K562 (cell line): ENCODE data around the gene MEF2B. TPM values are rescaled to one million over a fixed set of nuclear protein-coding genes. Genes with fewer than 3 reads are reported as not detected.

ENCODE experiments used
- ATAC-seq: fragments of 200-7000 bp; cut with Tn5 transposase; 3 replicates; pipeline ENCODE4 v1.9.1; 2020; ENCODE audit warnings: moderate library complexity
- BruUV-seq: library from RNA; stranded (reverse); fragments of 400-500 nt; replicated peaks from 2 replicates; lab custom pipeline; 2021; lab: Mats Ljungman, UMichigan
- CTCF ChIA-PET: fragments of 300-600 bp; formaldehyde crosslinking; extraction: SDS; loops from one replicate; lab custom pipeline; 2021; ENCODE audit warnings: low intra/inter-chr PET ratio; lab: Yijun Ruan, JAX
- POLR2A ChIA-PET: fragments of 300-600, 350-650 bp; sonication (Branson Sonifier 250); formaldehyde crosslinking; extraction: SDS; loops from one replicate; lab custom pipeline; 2021; ENCODE audit warnings: antibody characterized with exemption, inconsistent platforms; lab: Yijun Ruan, JAX
- DNase-seq, 4 experiments: peaks; one replicate each; pipeline versions ENCODE4 v3.0.0 to v3.0.0-alpha.2; 2011 to 2018; ENCODE audit warnings: low spot score in 3 of 4, mixed read lengths in 3 of 4; ENCODE audit errors: extremely low read depth in 1 of 4
- FAIRE-seq: peaks from 2 replicates; lab custom pipeline; 2011; peaks lifted over from hg19 to GRCh38; lab: Jason Lieb, UNC
- H2AFZ ChIP-seq: 2 replicates; pipeline ENCODE4 v1.6.0; 2011; ENCODE audit warnings: low read depth, low read length, control low read depth, inconsistent platforms
- H3K27ac ChIP-seq: fragments of 200-600 bp; 3 replicates; pipeline ENCODE4 v1.8.0; 2011; ENCODE audit warnings: low read depth, mild to moderate bottlenecking, control low read depth, inconsistent platforms, low read length, moderate library complexity, mixed read lengths; ENCODE audit errors: extremely low read depth
- H3K27me3 ChIP-seq, 2 experiments: fragments of 300-600 bp in 1 of 2; 2 replicates in 1 of 2; 3 replicates in 1 of 2; pipeline versions ENCODE4 v1.6.0 to v1.8.0; 2011; ENCODE audit warnings: inconsistent platforms in 2 of 2, low read length in 2 of 2, mild to moderate bottlenecking in 1 of 2, mixed read lengths in 1 of 2, moderate library complexity in 1 of 2; ENCODE audit not compliant: control insufficient read depth in 2 of 2, insufficient read depth in 2 of 2
- H3K36me3 ChIP-seq: fragments of 300-600 bp; 3 replicates; pipeline ENCODE4 v1.8.0; 2011; ENCODE audit warnings: mild to moderate bottlenecking, low read length, inconsistent platforms; ENCODE audit not compliant: control insufficient read depth, insufficient read depth
- H3K4me1 ChIP-seq, 2 experiments: fragments of 200-600 bp in 1 of 2; replicated peaks in 1 of 2; 2 replicates in 1 of 2; 3 replicates in 1 of 2; pipeline versions ENCODE4 v1.5.1 to v1.8.0; 2011; ENCODE audit warnings: inconsistent platforms in 2 of 2, low read length in 2 of 2, mild to moderate bottlenecking in 1 of 2, mixed read lengths in 1 of 2, moderate library complexity in 1 of 2; ENCODE audit not compliant: control insufficient read depth in 2 of 2, insufficient read depth in 2 of 2
- H3K4me2 ChIP-seq: 2 replicates; pipeline ENCODE4 v1.6.1; 2011; ENCODE audit warnings: low read length, control low read depth, inconsistent platforms, mixed read lengths; ENCODE audit not compliant: insufficient read depth
- H3K4me3 ChIP-seq: fragments of 200-600 bp; sonication (generic), shearing (Covaris generic); 2 replicates; pipeline ENCODE4 v1.5.1; 2016; ENCODE audit warnings: control low read depth, inconsistent platforms
- H3K79me2 ChIP-seq: fragments of 200-600 bp; 3 replicates; pipeline ENCODE4 v1.8.0; 2011; ENCODE audit warnings: low read length, inconsistent platforms; ENCODE audit not compliant: control insufficient read depth, insufficient read depth
- H3K9ac ChIP-seq, 2 experiments: 2 replicates each; pipeline versions ENCODE4 v1.6.0 to v1.6.1; 2011; ENCODE audit warnings: low read depth in 2 of 2, low read length in 2 of 2, control low read depth in 1 of 2, inconsistent platforms in 1 of 2, mild to moderate bottlenecking in 1 of 2, mixed read lengths in 1 of 2; ENCODE audit not compliant: insufficient read depth in 1 of 2
- H3K9me1 ChIP-seq: one replicate; pipeline ENCODE4 v1.6.0; 2011; ENCODE audit warnings: inconsistent platforms, mild to moderate bottlenecking, low read length, moderate library complexity; ENCODE audit not compliant: control insufficient read depth, insufficient read depth
- H3K9me3 ChIP-seq: replicated peaks from 2 replicates; pipeline ENCODE4 v1.5.1; 2011; ENCODE audit warnings: low read depth, low read length, inconsistent platforms; ENCODE audit not compliant: control insufficient read depth, insufficient read depth
- H4K20me1 ChIP-seq: replicated peaks from 2 replicates; pipeline ENCODE4 v1.6.1; 2011; ENCODE audit warnings: low read length, inconsistent platforms, mixed read lengths; ENCODE audit not compliant: control insufficient read depth, insufficient read depth
- ATF7 ChIP-seq: fragments of 450-650 bp; IDR thresholded peaks from 2 replicates; pipeline ENCODE4 v1.7.1; 2014; ENCODE audit warnings: mild to moderate bottlenecking, moderate library complexity
- CREB1 ChIP-seq, 2 experiments: sonication (generic) in 1 of 2; formaldehyde crosslinking in 1 of 2; IDR thresholded peaks; 2 replicates each; pipeline versions ENCODE4 v1.6.1 to v1.8.0; 2012 to 2022; ENCODE audit warnings: inconsistent platforms in 1 of 2, mild to moderate bottlenecking in 1 of 2, missing genetic modification reagents in 1 of 2, moderate library complexity in 1 of 2
- CXXC5 ChIP-seq: fragments of 250-450 bp; sonication (Bioruptor Pico); IDR thresholded peaks from 2 replicates; pipeline ENCODE4 v1.8.0; 2022; ENCODE audit warnings: inconsistent platforms, mild to moderate bottlenecking, moderate library complexity
- EGR1 ChIP-seq: fragments of 450-650 bp; conservative IDR thresholded peaks from 2 replicates; pipeline ENCODE4 v1.6.1; 2017; ENCODE audit warnings: mild to moderate bottlenecking
- EP300 ChIP-seq: IDR thresholded peaks from 2 replicates; pipeline ENCODE4 v1.6.1; 2012; ENCODE audit warnings: low read length, improper control_type of control experiment
- ETV6 ChIP-seq, 3 experiments: fragments of 150-350 bp in 1 of 3; sonication (generic) in 1 of 3; formaldehyde crosslinking in 1 of 3; IDR thresholded peaks; 2 replicates each; pipeline versions ENCODE4 v1.6.1 to v1.8.0; 2014 to 2022; ENCODE audit warnings: borderline replicate concordance in 2 of 3, low read depth in 2 of 3, antibody characterized with exemption in 1 of 3, low read length in 1 of 3, mild to moderate bottlenecking in 1 of 3, missing genetic modification reagents in 1 of 3
- HNRNPH1 ChIP-seq: fragments of 200-400 bp; formaldehyde crosslinking; optimal IDR thresholded peaks from 2 replicates; pipeline ENCODE3; 2017; ENCODE audit warnings: low read depth, mild to moderate bottlenecking, low read length, moderate library complexity
- LARP7 ChIP-seq: fragments of 450-650 bp; IDR thresholded peaks from 2 replicates; pipeline ENCODE4 v1.6.1; 2016
- MTA2 ChIP-seq: fragments of 450-650 bp; IDR thresholded peaks from 2 replicates; pipeline ENCODE4 v1.6.1; 2016; ENCODE audit warnings: low read depth
- MTA3 ChIP-seq: fragments of 450-650 bp; formaldehyde crosslinking; IDR thresholded peaks from 2 replicates; pipeline ENCODE4 v1.6.1; 2017; ENCODE audit warnings: mild to moderate bottlenecking, borderline replicate concordance
- NR3C1 ChIP-seq: sonication (generic); formaldehyde crosslinking; IDR thresholded peaks from 2 replicates; pipeline ENCODE4 v1.8.1; 2022; ENCODE audit warnings: missing genetic modification reagents
- SMAD3 ChIP-seq: fragments of 450-650 bp; formaldehyde crosslinking; conservative IDR thresholded peaks from 2 replicates; pipeline ENCODE4 v1.4.0; 2020; ENCODE audit warnings: mild to moderate bottlenecking
- ZFPM2 ChIP-seq: fragments of 250-450 bp; sonication (Bioruptor Pico); IDR thresholded peaks from 2 replicates; pipeline ENCODE4 v1.5.1; 2022; ENCODE audit warnings: mild to moderate bottlenecking
- ZKSCAN3 ChIP-seq: fragments of 250-450 bp; sonication (Bioruptor Pico); IDR thresholded peaks from 2 replicates; pipeline ENCODE4 v1.4.0; 2020
- ZNF263 ChIP-seq: sonication (generic); formaldehyde crosslinking; IDR thresholded peaks from 2 replicates; pipeline ENCODE4 v1.8.0; 2022; ENCODE audit warnings: mild to moderate bottlenecking, missing genetic modification reagents, borderline replicate concordance
- ZNF395 ChIP-seq: fragments of 200-800 bp; sonication (Bioruptor generic); IDR thresholded peaks from 2 replicates; pipeline ENCODE4 v1.6.1; 2017; ENCODE audit warnings: missing genetic modification characterization, missing compliant biosample characterization
- ZNF717 ChIP-seq: fragments of 250-450 bp; sonication (Bioruptor Pico); IDR thresholded peaks from 2 replicates; pipeline ENCODE4 v1.5.0; 2021
- WGBS: fragments of 100-300 bp; shearing (Covaris generic); methylation state at CpG from one replicate; pipeline ENCODE4 v1.1.6; 2016; ENCODE audit warnings: low coverage, mixed read lengths; ENCODE audit not compliant: insufficient coverage; ENCODE audit errors: missing lambda C conversion rate; 5-methylcytosine and 5-hydroxymethylcytosine counted together
- in situ Hi-C: fragments of 300-500 bp; cut with MboI; formaldehyde crosslinking; loops from 4 replicates; pipeline ENCODE4 v1.15.0; 2018; ENCODE audit warnings: inconsistent platforms, mixed read lengths
- intact Hi-C: fragments of 100-400 bp; cut with micrococcal nuclease; formaldehyde crosslinking; loops from 2 replicates; pipeline ENCODE4 v1.14.2; 2022
- polyA plus RNA-seq, 8 experiments: library from polyadenylated mRNA; depleted of rRNA in 4 of 8; stranded (reverse) in 5 of 8; unstranded in 3 of 8; fragments of >200 nt; fragmentation: Nextera tagmentation in 2 of 8; fragmentation: Illumina TruSeq in 1 of 8; extraction: Ambion mirVana in 2 of 8; extraction: Trizol in 1 of 8; gene quantifications; 2 replicates each; pipeline versions ENCODE4 v1.2.1 to v1.2.3, GENCODE V29; 2011 to 2014; ENCODE audit warnings: inconsistent platforms in 1 of 8, missing spikeins in 1 of 8
- total RNA-seq, 7 experiments: library from RNA; depleted of rRNA in 6 of 7; stranded (reverse); fragments of >200 nt in 6 of 7; fragmentation: Illumina TruSeq in 2 of 7; extraction: Trizol in 2 of 7; gene quantifications; 2 replicates each; pipeline versions ENCODE4 v1.2.1 to v1.2.3, GENCODE V29; 2011 to 2021; ENCODE audit warnings: low replicate concordance in 1 of 7
- TF ChIP-seq, protein P1 (sequence below): fragments of 250-450 bp; sonication (Bioruptor Pico); IDR thresholded peaks from 2 replicates; pipeline ENCODE4 v1.6.1; 2021; ENCODE audit warnings: mild to moderate bottlenecking

The MEF2B gene
- total and polyA plus RNA-seq, 9 of the 15 experiments (the other 6 are each of a cell fraction or from before 2014, with no cell fraction given): 0.14 to 1.9 (median 0.71) TPM; not detected in 3

GRCh38 chr19:19139876-19140229, 30.2 kb downstream of the MEF2B start (continued):
- TF ChIP-seq ETV6 (IDR thresholded peaks at IDR 0.05; ENCODE audit: borderline replicate concordance in 1 of 2, low read depth in 2 of 2, low read length in 1 of 2) (no peak), ETV6 (CRISPR knock-in tag; IDR thresholded peaks at IDR 0.05; ENCODE audit: borderline replicate concordance) (no peak), MTA2 (no peak), ZKSCAN3 (CRISPR knock-in tag) (no peak), CREB1 (IDR thresholded peaks at IDR 0.05) (no peak), CREB1 (CRISPR knock-in tag; IDR thresholded peaks at IDR 0.05) (0 out of 2 replicates have a peak, but pooled peaks have one; percentile 28), EP300 (no peak)

- Histone ChIP-seq H3K9me3 (no peaks in the 10 kb centered on the region), H4K20me1 (peaks cover 3% of the 10 kb centered on the region; the same call in 1 of the 2 replicates), H3K36me3 (peaks cover 9% of the 10 kb centered on the region; the same call in 2 of the 3 replicates), H3K9ac (peak within 1 kb of the TSS; percentile 92 to 95), H3K4me3 (peak within 1 kb of the TSS; percentile 90), H3K27me3 (no peaks in the 10 kb centered on the region; a peak in 1 of 5 replicates), H3K4me2 (peak within 1 kb of the TSS; percentile 84), H3K79me2 (peaks cover 43% of the 10 kb centered on the region), H3K27ac (peak within 1 kb of the TSS; percentile 91), H3K4me1 (peaks cover 15 to 29% of the 10 kb centered on the region in 2 experiments), H3K9me1 (no peaks in the 10 kb centered on the region), H2AFZ (peak within 1 kb of the TSS; percentile 78)
- WGBS: 3% methylated on average over 42 of the region's 42 CpGs
- FAIRE-seq: peak; percentile 99
- no TSS peak for BruUV-seq
- intact Hi-C loops (loop anchor here (2.0 to 5.0 kb wide), 5 partner anchors 34 to 241 kb away; partner anchors contain the start of genes CERS1, COPE, DDX49 and MEF2B), in situ Hi-C loops (loop anchor here (5.0 kb wide), 1 partner anchor 81 kb away; no protein-coding TSS in a partner anchor)
- ChIA-PET CTCF (interaction anchor here (0.6 to 2.3 kb wide), 6 partner anchors 12 to 353 kb away, joined by 3 to 18 read pairs (median 4); no protein-coding TSS in a partner anchor), POLR2A (interaction anchor here (0.7 kb wide), 1 partner anchor 83 kb away, joined by 3 read pairs; no protein-coding TSS in a partner anchor)
- DNase-seq: peak; percentile 99 to 100 (median 99)
- peak; percentile 95 for ATAC-seq
- TF ChIP-seq ZNF263 (no peak), ZFPM2 (CRISPR knock-in tag) (no peak), MTA3 (peak; percentile 66; the same call in 1 of the 2 replicates), HNRNPH1 (no peak), EGR1 (0 out of 2 replicates have a peak, but pooled peaks have one; percentile 5), SMAD3 (CRISPR knock-in tag) (no peak), CXXC5 (CRISPR knock-in tag) (peak; percentile 90), NR3C1 (CRISPR knock-in tag) (no peak), ATF7 (peak; percentile 59), ZNF717 (CRISPR knock-in tag) (no peak), LARP7 (no peak), ZNF395 (CRISPR knock-in tag) (peak; percentile 74)
- TF ChIP-seq, protein P1, sequence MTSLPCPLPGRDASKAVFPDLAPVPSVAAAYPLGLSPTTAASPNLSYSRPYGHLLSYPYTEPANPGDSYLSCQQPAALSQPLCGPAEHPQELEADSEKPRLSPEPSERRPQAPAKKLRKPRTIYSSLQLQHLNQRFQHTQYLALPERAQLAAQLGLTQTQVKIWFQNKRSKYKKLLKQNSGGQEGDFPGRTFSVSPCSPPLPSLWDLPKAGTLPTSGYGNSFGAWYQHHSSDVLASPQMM (CRISPR knock-in tag): no peak
Measured at GRCh38 chr19:19138109-19138981, 31.7 kb downstream of the MEF2B start, which contains the start of gene TMEM161A. TSS of gene TMEM161A (minus strand) at chr19:19138478. CDS start at chr19:19138428, 50 bp downstream.
